HUES64 (cell line): ENCODE measurements around the gene RHBDL3.

ENCODE experiments used
- H3K27ac ChIP-seq: 2 replicates; pipeline ENCODE4 v1.7.0; 2013; ENCODE audit warnings: low read depth, low read length, inconsistent platforms
- H3K27me3 ChIP-seq: 2 replicates; pipeline ENCODE4 v1.6.1; 2013; ENCODE audit warnings: mild to moderate bottlenecking, low read length; ENCODE audit not compliant: insufficient read depth
- H3K36me3 ChIP-seq: 2 replicates; pipeline ENCODE4 v1.6.1; 2013; ENCODE audit warnings: mild to moderate bottlenecking, low read length; ENCODE audit not compliant: insufficient read depth
- H3K4me1 ChIP-seq: 2 replicates; pipeline ENCODE4 v1.6.1; 2013; ENCODE audit warnings: mild to moderate bottlenecking, low read length, moderate library complexity; ENCODE audit not compliant: insufficient read depth
- H3K4me3 ChIP-seq: 2 replicates; pipeline ENCODE4 v1.5.1; 2013; ENCODE audit warnings: mild to moderate bottlenecking, low read length, moderate library complexity
- H3K9ac ChIP-seq: 2 replicates; pipeline ENCODE4 v1.6.1; 2013; ENCODE audit warnings: mild to moderate bottlenecking, low read depth, low read length
- H3K9me3 ChIP-seq: 2 replicates; pipeline ENCODE4 v1.6.1; 2013; ENCODE audit warnings: low read depth, low read length; ENCODE audit not compliant: insufficient read depth
- WGBS: fragments of 150-250, 120-280 bp; methylation state at CpG from one replicate; pipeline ENCODE4 v1.1.7; 2013; ENCODE audit warnings: missing lambda C conversion rate; 5-methylcytosine and 5-hydroxymethylcytosine counted together

Gene RHBDL3

GRCh38 chr17:32370426-32370825 lies 104.8 kb downstream of the RHBDL3 start:
- 94% methylated on average over 1 of the region's 1 CpG for WGBS
- Histone ChIP-seq H3K9ac (no peak overlapping the region), H3K27ac (no peak overlapping the region), H3K4me3 (no peak overlapping the region), H3K4me1 (no peaks in the 10 kb centered on the region), H3K9me3 (no peaks in the 10 kb centered on the region), H3K27me3 (no peaks in the 10 kb centered on the region), H3K36me3 (peaks cover 100% of the 10 kb centered on the region)
